NCI-H524 treated with DMSO at 0.1 percent for 48 hours (cell line): ENCODE results near the gene NUTM1.

ENCODE experiments used
- DNase-seq: peaks from one replicate; lab custom pipeline; 2025; lab: John Stamatoyannopoulos, UW

The NUTM1 gene, protein sequence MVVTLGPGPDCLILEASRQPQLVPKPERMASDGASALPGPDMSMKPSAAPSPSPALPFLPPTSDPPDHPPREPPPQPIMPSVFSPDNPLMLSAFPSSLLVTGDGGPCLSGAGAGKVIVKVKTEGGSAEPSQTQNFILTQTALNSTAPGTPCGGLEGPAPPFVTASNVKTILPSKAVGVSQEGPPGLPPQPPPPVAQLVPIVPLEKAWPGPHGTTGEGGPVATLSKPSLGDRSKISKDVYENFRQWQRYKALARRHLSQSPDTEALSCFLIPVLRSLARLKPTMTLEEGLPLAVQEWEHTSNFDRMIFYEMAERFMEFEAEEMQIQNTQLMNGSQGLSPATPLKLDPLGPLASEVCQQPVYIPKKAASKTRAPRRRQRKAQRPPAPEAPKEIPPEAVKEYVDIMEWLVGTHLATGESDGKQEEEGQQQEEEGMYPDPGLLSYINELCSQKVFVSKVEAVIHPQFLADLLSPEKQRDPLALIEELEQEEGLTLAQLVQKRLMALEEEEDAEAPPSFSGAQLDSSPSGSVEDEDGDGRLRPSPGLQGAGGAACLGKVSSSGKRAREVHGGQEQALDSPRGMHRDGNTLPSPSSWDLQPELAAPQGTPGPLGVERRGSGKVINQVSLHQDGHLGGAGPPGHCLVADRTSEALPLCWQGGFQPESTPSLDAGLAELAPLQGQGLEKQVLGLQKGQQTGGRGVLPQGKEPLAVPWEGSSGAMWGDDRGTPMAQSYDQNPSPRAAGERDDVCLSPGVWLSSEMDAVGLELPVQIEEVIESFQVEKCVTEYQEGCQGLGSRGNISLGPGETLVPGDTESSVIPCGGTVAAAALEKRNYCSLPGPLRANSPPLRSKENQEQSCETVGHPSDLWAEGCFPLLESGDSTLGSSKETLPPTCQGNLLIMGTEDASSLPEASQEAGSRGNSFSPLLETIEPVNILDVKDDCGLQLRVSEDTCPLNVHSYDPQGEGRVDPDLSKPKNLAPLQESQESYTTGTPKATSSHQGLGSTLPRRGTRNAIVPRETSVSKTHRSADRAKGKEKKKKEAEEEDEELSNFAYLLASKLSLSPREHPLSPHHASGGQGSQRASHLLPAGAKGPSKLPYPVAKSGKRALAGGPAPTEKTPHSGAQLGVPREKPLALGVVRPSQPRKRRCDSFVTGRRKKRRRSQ

DNA sequence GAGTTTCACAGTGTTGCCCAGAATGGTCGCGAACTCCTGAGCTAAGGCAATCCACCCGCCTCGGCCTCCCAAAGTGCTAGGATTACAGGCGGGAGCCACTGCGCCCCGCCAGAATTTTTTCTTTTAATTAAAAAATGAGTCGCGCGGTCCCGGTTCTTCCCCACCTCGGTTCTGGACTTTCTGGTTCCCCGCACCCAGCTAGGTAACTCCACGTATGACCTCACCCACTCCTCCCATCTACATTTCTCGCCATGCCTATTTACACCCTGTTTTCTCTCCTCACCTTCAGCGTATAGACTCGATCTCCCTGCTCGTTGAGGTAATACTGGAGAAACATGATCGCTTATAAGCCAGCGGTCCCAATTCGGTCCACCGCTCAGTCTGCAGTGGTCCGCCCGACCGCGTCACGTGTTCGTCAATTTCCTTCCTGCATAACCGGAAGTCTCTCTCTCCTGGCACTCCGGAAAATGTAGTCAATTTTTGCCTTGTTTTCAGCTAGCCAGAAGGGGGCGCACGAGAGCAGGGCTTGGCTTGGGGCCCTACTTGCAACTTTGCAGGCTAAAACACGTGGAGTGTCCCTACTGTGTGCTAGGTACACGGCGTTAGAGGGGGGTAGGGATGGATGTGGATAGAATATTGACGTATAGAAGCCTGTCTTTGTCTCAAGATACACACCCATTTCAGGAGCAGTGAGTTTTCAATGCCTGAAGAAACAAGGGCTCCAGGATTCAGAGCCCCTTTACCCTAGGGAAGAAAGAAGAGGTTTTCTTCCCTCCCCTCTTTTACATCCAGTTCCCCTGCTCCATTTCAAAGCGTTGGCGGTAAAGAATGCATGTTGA, at the start of gene NUTM1, which contains the start of gene NOP10:
Gene NUTM1 (plus strand): TSS at position 579 of the 839 bp plus-strand sequence. CDS start 382 bp downstream, outside the sequence.
Gene NOP10 (minus strand): TSS at position 400 of the 839 bp plus-strand sequence. CDS start 63 bp downstream, at position 337.
- peak; percentile 85 for DNase-seq

DNA sequence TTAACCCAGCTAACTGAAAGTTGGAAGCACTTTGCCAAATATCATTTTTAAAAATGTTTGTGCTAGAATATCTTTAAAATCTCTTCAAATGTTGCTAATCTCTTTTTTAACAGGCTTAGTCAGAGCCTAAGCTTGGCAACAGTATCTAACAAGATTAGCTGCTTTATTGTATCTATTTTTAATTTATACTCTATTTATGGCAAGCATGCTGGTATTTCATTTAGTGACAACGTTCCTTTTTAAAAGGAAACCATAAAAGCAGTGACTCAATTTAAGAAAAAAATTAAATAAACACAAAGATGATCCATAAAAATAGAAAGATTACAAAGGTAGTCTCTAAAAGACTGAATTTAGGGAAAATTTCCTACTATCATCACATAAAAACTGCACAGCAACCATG, 46.1 kb upstream of the NUTM1 start:
- DNase-seq: no peak

DNA sequence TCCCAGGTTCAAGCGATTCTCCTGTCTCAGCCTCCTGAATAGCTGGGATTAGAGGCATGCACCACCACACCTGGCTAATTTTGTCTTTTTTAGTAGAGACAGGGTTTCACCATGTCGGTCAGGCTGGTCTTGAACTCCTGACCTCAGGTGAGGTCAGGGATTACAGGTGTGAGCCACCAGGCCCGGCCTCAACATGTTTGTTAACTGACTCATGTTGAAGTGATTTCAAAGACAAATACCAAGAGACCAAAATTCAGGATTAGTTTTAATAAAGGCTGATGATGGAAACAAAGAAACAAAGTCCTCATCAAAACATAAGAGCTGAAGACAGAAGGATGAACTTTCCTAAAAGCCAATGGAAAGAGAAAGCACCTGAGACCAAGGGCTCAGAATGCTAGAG, 42.1 kb upstream of the NUTM1 start:
- DNase-seq: no peak

DNA sequence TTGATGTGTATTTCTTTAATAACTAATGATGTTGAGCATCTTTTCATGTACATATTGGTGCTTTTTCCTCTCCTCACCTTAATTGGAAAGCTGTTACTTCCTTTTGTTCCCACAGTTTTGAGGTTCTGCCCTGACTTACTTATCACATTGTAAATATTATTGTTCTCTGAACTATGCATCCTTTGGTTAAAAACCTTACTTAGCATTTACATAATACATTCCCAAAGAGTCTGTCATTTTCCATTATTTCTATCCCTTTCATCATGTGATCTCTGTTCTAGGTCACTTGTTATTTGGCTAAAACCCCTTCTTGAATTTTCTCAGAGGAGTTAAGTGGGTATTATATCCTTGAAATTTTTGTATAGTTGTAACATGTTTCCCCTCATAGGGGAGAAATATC, 38.5 kb upstream of the NUTM1 start:
- DNase-seq: no peak

DNA sequence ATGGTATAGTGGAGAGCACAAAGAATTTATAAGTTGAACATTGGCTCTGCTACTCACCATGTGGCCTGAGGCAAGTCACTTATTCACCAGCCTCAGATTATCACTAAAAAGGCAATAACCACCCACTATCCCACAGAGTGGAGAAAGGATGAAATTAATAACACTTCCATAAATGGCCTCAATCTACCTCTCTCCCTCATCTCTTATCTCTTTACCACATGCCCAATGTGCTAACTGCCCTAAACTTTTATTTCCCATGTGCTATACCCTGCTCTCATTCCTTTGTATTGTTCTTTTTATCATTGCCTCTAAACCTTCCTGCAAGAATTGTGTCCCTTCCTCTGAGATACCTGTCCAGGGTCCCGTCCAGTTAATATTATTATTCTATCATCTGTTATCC, 31.6 kb upstream of the NUTM1 start:
- DNase-seq: no peak

DNA sequence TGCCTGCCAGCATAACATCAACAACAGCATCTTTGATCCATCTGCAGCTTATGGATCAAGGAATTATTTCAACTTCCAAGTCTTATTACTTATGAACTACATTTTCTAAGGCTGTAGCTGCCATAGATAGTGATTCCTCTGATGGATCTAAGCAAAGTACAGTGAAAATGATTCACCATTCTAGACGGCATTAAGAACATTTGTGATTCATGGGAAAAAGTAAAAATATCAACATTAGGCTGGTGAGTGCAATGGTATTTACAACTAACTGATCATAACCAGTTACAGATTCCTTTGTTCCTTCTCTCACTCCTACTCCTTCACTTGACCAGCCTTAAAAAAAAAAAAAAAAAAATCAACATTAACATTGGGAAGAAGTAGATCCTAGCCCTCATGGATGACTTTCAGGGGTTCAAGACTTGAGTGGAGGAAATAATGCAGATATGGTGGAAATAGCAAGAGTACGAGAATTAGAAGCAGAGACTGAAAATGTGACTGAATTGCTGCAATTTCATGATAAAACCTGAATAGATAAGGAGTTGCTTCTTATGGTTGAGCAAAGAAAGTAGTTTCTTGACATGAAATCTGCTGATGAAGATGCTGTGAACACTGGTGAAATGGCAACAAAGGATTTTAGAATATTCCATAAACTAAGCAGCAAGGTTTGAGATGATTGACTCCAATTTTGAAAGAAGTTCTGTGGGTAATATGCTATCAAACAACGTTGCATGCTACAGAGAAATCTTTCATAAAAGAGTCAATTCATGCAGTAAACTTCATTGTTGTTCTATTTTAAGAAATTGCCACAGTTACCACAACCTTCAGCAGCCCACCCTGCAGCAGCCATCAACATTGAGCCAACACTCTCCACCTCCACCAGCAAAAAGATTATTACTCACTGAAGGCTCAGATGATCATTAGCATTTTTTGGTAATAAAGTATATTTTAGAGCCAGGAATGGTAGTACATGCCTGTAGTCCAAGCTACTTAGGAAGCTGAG, 28.3 kb upstream of the NUTM1 start:
- DNase-seq: no peak

DNA sequence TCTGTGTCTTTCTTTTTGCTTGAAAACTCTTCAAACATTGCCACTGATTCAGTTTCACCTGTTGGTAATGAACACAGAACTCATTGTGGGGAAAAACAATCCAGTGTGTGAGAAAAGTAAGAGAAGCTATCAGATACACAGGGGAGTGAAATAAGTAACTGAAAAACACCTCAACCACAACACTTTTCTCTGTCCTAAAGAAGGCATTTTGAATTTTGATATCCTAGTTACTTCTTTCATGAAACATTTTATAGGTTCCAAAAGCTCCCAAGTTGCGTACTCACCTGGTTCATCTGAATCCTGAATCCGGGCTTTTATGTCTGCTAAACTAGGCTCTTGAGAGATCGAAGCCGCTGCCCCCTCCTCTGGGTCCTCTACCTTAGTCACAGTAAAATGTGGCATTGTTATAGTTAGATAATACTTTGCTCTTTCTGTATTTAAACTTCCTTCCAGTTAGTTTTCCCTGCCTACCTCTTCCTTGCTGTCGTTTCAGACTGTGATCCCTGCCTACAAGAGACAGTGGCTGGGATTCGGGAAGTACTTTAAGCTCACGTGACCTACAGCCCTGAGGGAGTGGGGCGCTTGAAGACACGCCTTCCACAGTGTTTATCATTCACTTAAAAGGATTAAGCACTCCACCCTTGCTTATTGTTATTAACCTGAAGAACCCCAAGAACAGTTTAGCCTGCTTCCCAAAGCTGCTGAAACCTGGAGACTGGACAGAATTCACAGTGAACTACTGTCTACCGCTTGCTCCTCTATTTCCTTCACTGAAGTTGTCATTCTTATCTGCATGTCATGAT, 24.6 kb upstream of the NUTM1 start:
- peak; percentile 81 for DNase-seq

DNA sequence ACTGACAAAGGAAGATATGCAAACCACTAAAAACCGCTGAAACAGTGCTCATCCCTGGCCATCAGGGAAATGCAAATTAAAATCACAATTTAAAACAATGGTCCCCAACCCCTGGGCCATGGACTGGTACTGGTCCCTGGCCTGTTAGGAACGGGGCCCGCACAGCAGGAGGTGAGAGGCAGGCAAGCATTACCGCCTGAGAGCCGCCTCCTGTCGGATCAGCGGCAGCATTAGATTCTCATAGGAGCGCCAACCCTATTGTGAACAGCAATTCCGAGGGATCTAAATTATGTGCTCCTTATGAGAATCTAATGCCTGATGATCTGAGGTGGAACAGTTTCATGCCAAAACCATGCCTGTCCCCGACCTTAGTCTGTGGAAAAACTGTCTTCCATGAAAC, 19.9 kb upstream of the NUTM1 start:
- no peak for DNase-seq

DNA sequence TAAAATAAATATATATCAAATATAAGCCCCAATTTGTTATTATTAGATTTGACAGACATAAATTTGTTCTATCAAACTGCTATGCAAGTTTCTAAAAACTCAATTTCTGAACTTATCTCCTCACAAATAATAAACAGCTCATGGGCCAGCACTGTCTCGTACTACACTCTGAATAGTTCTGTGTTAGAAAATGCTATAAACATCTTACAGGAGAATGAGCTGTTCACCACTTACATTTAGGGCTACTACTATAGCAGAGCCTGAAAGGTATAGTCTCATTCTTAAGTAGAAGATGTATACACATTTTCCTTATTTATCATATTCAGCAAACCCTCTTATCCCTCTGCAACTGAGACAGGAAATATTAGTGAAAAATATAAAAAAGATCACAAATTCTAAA, 18.2 kb upstream of the NUTM1 start:
- no peak for DNase-seq

DNA sequence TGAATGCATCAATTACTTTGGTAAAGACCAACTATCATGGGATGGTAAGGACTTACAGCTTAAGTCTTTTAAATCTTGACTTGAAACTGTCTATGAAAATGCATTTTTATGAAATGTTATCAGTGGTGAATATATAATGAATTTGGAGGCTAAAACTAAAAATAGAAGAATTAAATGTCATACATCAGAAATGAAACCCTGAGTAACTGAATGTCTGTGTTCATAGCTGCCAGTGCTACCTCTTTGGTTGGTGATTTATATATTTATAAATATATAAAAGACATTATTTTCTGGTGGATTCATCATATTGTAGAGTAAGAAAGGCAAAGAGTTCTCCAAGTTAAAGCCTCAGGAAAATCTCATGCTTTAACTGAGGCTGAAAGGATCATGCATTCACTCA, 17.7 kb upstream of the NUTM1 start:
- DNase-seq: no peak

DNA sequence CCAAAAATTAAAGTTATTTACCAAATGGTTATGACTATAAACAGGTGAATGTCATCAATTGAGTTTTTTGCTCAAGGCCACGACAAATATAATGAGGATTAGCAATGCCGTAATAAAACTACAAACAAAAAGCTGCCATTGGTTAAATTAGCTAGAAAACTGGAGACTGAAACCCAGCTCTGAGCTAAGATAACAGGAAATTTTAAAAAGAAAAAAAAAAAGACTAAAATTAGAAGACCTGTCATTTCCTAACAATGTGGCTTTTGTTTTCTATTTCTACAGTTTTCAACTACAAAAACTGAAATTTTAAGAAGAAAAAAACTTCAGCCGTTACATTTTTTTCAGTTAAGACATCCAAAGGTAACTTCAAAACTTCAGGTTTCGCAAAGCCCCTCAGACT, 15.2 kb upstream of the NUTM1 start:
- no peak for DNase-seq

DNA sequence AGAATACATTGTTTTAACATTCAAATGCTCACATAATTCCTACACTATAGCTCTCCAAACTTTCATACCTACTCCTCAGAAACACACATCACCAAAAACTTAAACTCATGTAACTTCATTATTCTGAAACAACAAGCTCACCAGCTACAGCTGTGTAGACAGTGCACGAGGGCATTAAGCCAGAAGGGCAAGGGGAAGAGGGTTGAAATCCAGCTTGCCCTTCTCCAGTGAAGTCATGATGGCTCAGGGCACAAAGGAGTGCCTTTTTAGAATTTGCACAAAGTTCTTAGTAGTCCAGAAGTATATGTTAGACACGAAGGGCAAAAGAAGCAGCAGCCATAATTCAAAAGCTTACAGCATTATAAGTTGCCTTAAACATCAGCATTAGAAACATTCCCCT, 14.1 kb upstream of the NUTM1 start:
- no peak for DNase-seq

DNA sequence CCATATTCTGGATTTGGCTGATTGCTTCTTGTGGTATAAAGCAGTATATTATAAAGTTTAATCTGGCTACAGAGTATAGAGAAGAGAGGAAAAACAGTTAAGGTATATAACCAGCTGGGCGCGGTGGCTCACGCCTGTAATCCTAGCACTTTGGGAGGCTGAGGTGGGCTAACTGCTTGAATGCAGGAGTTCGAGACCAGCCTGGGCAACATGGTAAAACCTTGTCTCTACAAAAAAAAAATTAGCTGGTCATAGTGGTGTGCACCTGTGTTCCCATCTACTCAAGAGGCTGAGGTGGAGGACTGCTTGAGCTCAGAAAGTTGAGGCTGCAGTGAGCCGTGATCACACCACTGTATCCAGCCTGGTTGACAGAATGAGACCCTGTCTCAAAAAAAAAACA, 12.8 kb upstream of the NUTM1 start:
- no peak for DNase-seq

DNA sequence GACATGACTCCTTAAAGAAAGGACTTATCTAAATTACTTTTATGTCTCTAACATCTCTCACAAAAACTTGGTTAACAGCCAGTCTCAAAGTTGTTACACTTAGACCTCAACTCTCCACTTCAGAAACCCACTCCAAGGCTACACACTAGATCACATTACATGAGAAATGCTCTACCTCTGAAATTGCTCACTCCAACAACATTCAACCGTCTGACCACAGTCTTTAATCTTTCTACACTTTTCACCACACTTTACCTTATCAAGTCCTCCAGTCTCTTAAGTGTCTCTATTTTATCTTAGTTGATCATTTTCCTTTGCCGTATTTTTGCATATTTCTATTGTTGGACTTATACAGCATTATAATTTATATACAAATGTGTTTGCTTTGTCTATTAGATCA, 11.3 kb upstream of the NUTM1 start:
- DNase-seq: no peak

DNA sequence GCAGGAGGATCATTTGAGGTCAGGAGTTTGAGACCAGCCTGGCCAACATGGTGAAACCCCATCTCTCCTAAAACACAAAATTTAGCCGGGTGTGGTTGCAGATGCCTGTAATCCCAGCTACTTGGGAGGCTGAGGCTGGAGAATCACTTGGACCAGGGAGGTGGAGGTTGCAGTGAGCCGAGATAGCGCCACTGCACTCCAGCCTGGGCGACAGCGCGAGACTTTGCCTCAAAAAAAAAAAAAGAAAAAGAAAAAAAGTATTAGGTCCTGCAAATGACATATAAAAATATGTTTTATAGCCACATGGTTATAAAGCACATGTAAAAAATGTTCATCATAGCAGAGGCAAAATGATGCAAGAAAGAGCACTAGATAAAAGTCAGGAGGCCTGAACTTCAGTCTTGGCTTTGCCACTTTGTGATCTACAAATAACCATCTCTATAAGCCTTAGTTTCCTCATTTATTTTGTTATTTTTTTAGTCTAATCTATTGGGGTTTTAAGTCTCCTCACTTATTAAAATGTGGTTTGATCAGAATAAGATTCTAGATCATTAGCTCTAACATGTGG, 10.5 kb upstream of the NUTM1 start:
- DNase-seq: no peak

DNA sequence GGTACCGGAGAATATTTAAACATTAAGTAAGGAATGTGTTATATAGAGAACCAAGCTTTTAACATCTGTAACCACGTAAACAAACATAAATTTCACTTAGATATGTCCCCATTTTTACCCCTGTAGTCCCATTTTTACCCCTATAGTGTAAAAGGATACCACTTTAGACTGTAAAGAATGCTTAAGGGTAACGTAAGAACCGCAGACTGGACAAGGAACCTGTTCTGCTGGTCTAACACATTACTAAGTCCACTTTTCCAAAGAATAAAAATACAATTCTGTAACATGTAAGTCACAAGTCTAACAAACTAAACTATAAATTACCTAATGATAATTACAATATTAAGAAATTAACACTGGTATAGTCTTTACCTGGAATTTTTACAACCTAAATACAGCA, 8.4 kb upstream of the NUTM1 start:
- DNase-seq: no peak

DNA sequence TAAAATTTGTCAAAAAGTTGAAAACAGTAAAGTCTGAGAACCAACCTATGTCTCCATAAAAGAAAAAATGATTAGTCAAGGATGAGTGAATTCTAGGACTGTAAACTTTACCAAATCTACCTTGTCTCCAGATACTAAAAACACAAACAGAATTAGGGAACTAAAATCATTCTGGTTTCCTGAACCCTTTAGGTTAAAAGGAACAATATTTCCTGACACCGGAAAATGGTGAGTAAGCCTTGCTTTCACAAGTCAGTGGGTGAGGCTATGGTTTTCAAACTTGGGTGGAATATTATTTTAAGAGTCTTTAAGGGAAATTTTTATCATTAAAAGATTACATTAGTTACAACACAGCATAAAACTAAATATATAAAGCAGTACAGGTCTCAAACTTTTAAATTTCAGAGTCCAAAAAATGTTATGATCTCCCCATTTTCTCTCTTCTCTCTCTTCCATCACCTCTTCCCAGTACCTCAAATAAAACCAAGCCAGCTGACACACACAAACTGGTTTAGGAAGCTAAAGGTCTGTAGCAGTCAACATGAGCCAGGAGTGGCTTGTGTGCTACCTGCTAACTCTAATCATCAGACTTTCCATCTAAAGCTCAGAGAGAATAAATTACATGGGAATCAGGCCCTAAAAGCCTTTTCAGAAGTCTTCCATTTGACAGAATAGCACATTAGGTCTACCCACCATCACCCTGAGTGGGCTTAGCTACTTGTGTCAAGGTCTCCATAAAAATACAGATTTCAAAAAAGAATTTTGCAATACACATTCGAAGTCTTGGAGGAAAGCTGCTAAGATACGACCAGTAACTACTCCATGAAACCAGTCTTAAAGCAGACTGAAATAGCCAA, 7.7 kb upstream of the NUTM1 start:
- DNase-seq: no peak
